GM23338 (cell line): ENCODE results near the gene GPC6. TPM values are rescaled to one million over a fixed set of nuclear protein-coding genes. Genes with fewer than 3 reads are reported as not detected.

Experiments used
- CTCF ChIP-seq, 2 experiments: fragments of 200-600 bp in 1 of 2; sonication (generic) in 1 of 2; conservative IDR thresholded peaks; 2 replicates each; pipeline versions ENCODE4 v1.5.1 to v1.6.1; 2016 to 2017; ENCODE audit warnings: antibody characterized with exemption in 2 of 2, low read depth in 2 of 2, mild to moderate bottlenecking in 2 of 2, moderate library complexity in 1 of 2
- ETS1 ChIP-seq: IDR thresholded peaks from 2 replicates; pipeline ENCODE4 v1.6.1; 2016; ENCODE audit warnings: antibody characterized with exemption
- JUNB ChIP-seq: IDR thresholded peaks from one replicate; pipeline ENCODE4 v1.6.1; 2016; ENCODE audit warnings: antibody characterized with exemption; ENCODE audit not compliant: unreplicated experiment
- STAT1 ChIP-seq: IDR thresholded peaks from one replicate; pipeline ENCODE4 v1.6.1; 2016; ENCODE audit warnings: antibody characterized with exemption; ENCODE audit not compliant: unreplicated experiment
- ZNF331 ChIP-seq: fragments of 250-450 bp; sonication (Bioruptor Pico); IDR thresholded peaks from 2 replicates; pipeline ENCODE4 v1.5.0; 2020; ENCODE audit warnings: low read depth, mild to moderate bottlenecking, moderate library complexity
- ZNF462 ChIP-seq: fragments of 250-450 bp; sonication (Bioruptor Pico); IDR thresholded peaks from 2 replicates; pipeline ENCODE4 v1.5.0; 2020; ENCODE audit warnings: mild to moderate bottlenecking, moderate library complexity
- polyA plus RNA-seq: library from polyadenylated mRNA; unstranded; fragments of >200 nt; fragmentation: Nextera tagmentation; extraction: Ambion mirVana; gene quantifications from 2 replicates; pipeline ENCODE4 v1.2.1, GENCODE V29; 2016
- total RNA-seq: library from RNA; depleted of rRNA; stranded (reverse); fragments of >200 nt; shearing (Covaris generic); gene quantifications from 2 replicates; pipeline ENCODE4 v1.2.3, GENCODE V29; 2014

GPC6 gene
- total and polyA plus RNA-seq, 2 experiments from 2014 or later, result 6.4 to 28.6 TPM

- no peak; the same call in 1 of the 2 replicates for TF ChIP-seq ZNF462 (CRISPR knock-in tag)
- TF ChIP-seq JUNB, result no peak
- no peak for TF ChIP-seq STAT1
- no peak for TF ChIP-seq CTCF (conservative IDR thresholded peaks at IDR 0.05; ENCODE audit: low read depth in 2 of 2)
- TF ChIP-seq ZNF331 (CRISPR knock-in tag), result no peak
- no peak for TF ChIP-seq ETS1
Observed at GRCh38 chr13:93304868-93305613, 78.4 kb downstream of the GPC6 start (continued).
